CD4-positive, alpha-beta T cell treated with Interleukin-15 for 4 hours (primary cell): Measurements from ENCODE around the gene TRA2B.

Source experiments
- DNase-seq: peaks from one replicate; pipeline ENCODE4 v3.0.0-alpha.2; 2020; ENCODE audit warnings: low spot score

Gene TRA2B

GRCh38 chr3:185867650-185868049 lies 70.2 kb downstream of the TRA2B start:
- DNase-seq = no peak

- DNase-seq = no peak
Measured at GRCh38 chr3:185866995-185867394, 70.8 kb downstream of the TRA2B start.

- DNase-seq = no peak
Measured at GRCh38 chr3:185866555-185866954, 71.3 kb downstream of the TRA2B start.
